ENCODE results near the gene ANKFN1. TPM values are rescaled to one million over a fixed set of nuclear protein-coding genes. Genes with fewer than 3 reads are reported as not detected.

ANKFN1 gene
- total and polyA plus RNA-seq, 2 experiments from 2014 or later = 0.21 TPM; not detected in 1

- Histone ChIP-seq H3K36me3 (no peaks in the 10 kb centered on the region), H3K4me1 (ENCODE audit: low read depth) (no peaks in the 10 kb centered on the region), H3K4me3 (no peak overlapping the region), H3K9me3 (ENCODE audit: low read depth) (no peaks in the 10 kb centered on the region), H3K27me3 (no peaks in the 10 kb centered on the region), H3K27ac (no peak overlapping the region)
- no peak for DNase-seq (ENCODE audit: low read depth in 1 of 2, low spot score in 1 of 2)
- no peak for TF ChIP-seq CTCF (IDR thresholded peaks at IDR 0.05; ENCODE audit: low read depth, low read length)
Measured at GRCh38 chr17:56426901-56427300, 273.6 kb downstream of the ANKFN1 start.

- peaks cover 5% of the 10 kb centered on the region for H3K4me1 ChIP-seq (ENCODE audit: low read depth)
- H3K4me3 ChIP-seq = no peak overlapping the region
- H3K36me3 ChIP-seq = no peaks in the 10 kb centered on the region
- H3K27ac ChIP-seq = no peak overlapping the region
- H3K27me3 ChIP-seq = no peaks in the 10 kb centered on the region
- TF ChIP-seq CTCF (IDR thresholded peaks at IDR 0.05; ENCODE audit: low read depth, low read length) = no peak
- H3K9me3 ChIP-seq (ENCODE audit: low read depth) = no peaks in the 10 kb centered on the region
- DNase-seq (ENCODE audit: low read depth in 1 of 2, low spot score in 1 of 2) = no peak
Measured at GRCh38 chr17:56431736-56432135, 278.5 kb downstream of the ANKFN1 start.

GRCh38 chr17:56432443-56432842 lies 279.2 kb downstream of the ANKFN1 start:
- Histone ChIP-seq H3K27me3 (no peaks in the 10 kb centered on the region), H3K27ac (no peak overlapping the region), H3K4me3 (no peak overlapping the region), H3K4me1 (ENCODE audit: low read depth) (peaks cover 5% of the 10 kb centered on the region), H3K36me3 (no peaks in the 10 kb centered on the region), H3K9me3 (ENCODE audit: low read depth) (no peaks in the 10 kb centered on the region)
- DNase-seq (ENCODE audit: low read depth in 1 of 2, low spot score in 1 of 2) = no peak
- no peak for TF ChIP-seq CTCF (IDR thresholded peaks at IDR 0.05; ENCODE audit: low read depth, low read length)

- no peaks in the 10 kb centered on the region for H3K36me3 ChIP-seq
- no peaks in the 10 kb centered on the region for H3K27me3 ChIP-seq
- H3K4me1 ChIP-seq (ENCODE audit: low read depth) = peaks cover 5% of the 10 kb centered on the region
- H3K4me3 ChIP-seq = no peak overlapping the region
- no peak overlapping the region for H3K27ac ChIP-seq
- TF ChIP-seq CTCF (IDR thresholded peaks at IDR 0.05; ENCODE audit: low read depth, low read length) = no peak
- no peak for DNase-seq (ENCODE audit: low read depth in 1 of 2, low spot score in 1 of 2)
- no peaks in the 10 kb centered on the region for H3K9me3 ChIP-seq (ENCODE audit: low read depth)
Measured at GRCh38 chr17:56434610-56435009, 281.3 kb downstream of the ANKFN1 start.

- no peaks in the 10 kb centered on the region for H3K9me3 ChIP-seq (ENCODE audit: low read depth)
- H3K4me1 ChIP-seq (ENCODE audit: low read depth) = peaks cover 13% of the 10 kb centered on the region
- no peaks in the 10 kb centered on the region for H3K36me3 ChIP-seq
- no peak for TF ChIP-seq CTCF (IDR thresholded peaks at IDR 0.05; ENCODE audit: low read depth, low read length)
- no peak overlapping the region for H3K4me3 ChIP-seq
- no peaks in the 10 kb centered on the region for H3K27me3 ChIP-seq
- no peak overlapping the region for H3K27ac ChIP-seq
- no peak for DNase-seq (ENCODE audit: low read depth in 1 of 2, low spot score in 1 of 2)
Measured at GRCh38 chr17:56436142-56436541, 282.9 kb downstream of the ANKFN1 start.

GRCh38 chr17:56440419-56440818 lies 287.1 kb downstream of the ANKFN1 start:
- DNase-seq (ENCODE audit: low read depth in 1 of 2, low spot score in 1 of 2) = no peak
- Histone ChIP-seq H3K27me3 (no peaks in the 10 kb centered on the region), H3K4me3 (no peak overlapping the region), H3K36me3 (no peaks in the 10 kb centered on the region), H3K4me1 (ENCODE audit: low read depth) (peaks cover 8% of the 10 kb centered on the region), H3K9me3 (ENCODE audit: low read depth) (no peaks in the 10 kb centered on the region), H3K27ac (no peak overlapping the region)
- TF ChIP-seq CTCF (IDR thresholded peaks at IDR 0.05; ENCODE audit: low read depth, low read length) = no peak

Measured in cardiac muscle cell (in vitro differentiated cells and primary cell).